A673 (cell line): ENCODE data around the gene KIAA0753. TPM values are rescaled to one million over a fixed set of nuclear protein-coding genes. Genes with fewer than 3 reads are reported as not detected.

ENCODE experiments used
- BruUV-seq: library from RNA; stranded (reverse); fragments of 400-500 nt; replicated peaks from 2 replicates; lab custom pipeline; 2021; lab: Mats Ljungman, UMichigan
- CTCF ChIA-PET: fragments of 300-600 bp; sonication (Branson Sonifier 250); formaldehyde crosslinking; loops from one replicate; lab custom pipeline; 2022; ENCODE audit warnings: antibody characterized with exemption; lab: Charles Lee
- POLR2A ChIA-PET: fragments of 300-600 bp; sonication (Branson Sonifier 250); formaldehyde crosslinking; loops from one replicate; lab custom pipeline; 2022; ENCODE audit warnings: antibody characterized with exemption; ENCODE audit not compliant: low non-redundant PET; lab: Charles Lee
- DNase-seq: peaks from one replicate; pipeline ENCODE4 v3.0.0-alpha.2; 2015; ENCODE audit warnings: low spot score
- H3K27ac ChIP-seq: fragments of 200-600 bp; sonication (generic); 2 replicates; pipeline ENCODE4 v1.5.1; 2016; ENCODE audit warnings: mixed run types, low read depth, mild to moderate bottlenecking, mixed read lengths, antibody characterized with exemption, low read length; ENCODE audit not compliant: poor library complexity, severe bottlenecking
- H3K27me3 ChIP-seq: fragments of 200-600 bp; sonication (generic); replicated peaks from 2 replicates; pipeline ENCODE4 v1.6.1; 2017; ENCODE audit warnings: mixed run types, low read depth, mild to moderate bottlenecking, mixed read lengths, antibody characterized with exemption, low read length; ENCODE audit not compliant: insufficient read depth, poor library complexity
- H3K36me3 ChIP-seq: fragments of 200-600 bp; sonication (generic); 2 replicates; pipeline ENCODE4 v1.6.1; 2016; ENCODE audit warnings: mixed run types, mild to moderate bottlenecking, mixed read lengths, antibody characterized with exemption, low read length; ENCODE audit not compliant: insufficient read depth, poor library complexity, severe bottlenecking
- H3K4me1 ChIP-seq: fragments of 200-600 bp; sonication (generic); 2 replicates; pipeline ENCODE4 v1.6.1; 2017; ENCODE audit warnings: mixed run types, mild to moderate bottlenecking, mixed read lengths, antibody characterized with exemption, low read length; ENCODE audit not compliant: insufficient read depth, poor library complexity, severe bottlenecking
- H3K4me3 ChIP-seq: fragments of 200-600 bp; sonication (generic); 2 replicates; pipeline ENCODE4 v1.5.1; 2016; ENCODE audit warnings: low read depth, mixed run types, mild to moderate bottlenecking, mixed read lengths, low read length; ENCODE audit not compliant: poor library complexity, severe bottlenecking
- H3K9me3 ChIP-seq: fragments of 200-600 bp; sonication (generic); 2 replicates; pipeline ENCODE4 v1.6.1; 2016; ENCODE audit warnings: mixed run types, low read depth, mild to moderate bottlenecking, mixed read lengths, antibody characterized with exemption, low read length; ENCODE audit not compliant: poor library complexity, severe bottlenecking
- CTCF ChIP-seq: fragments of 300-800, 200-600 bp; sonication (generic); conservative IDR thresholded peaks from 2 replicates; pipeline ENCODE4 v1.5.1; 2017; ENCODE audit warnings: low read depth, mild to moderate bottlenecking, antibody characterized with exemption, low read length, moderate library complexity, mixed read lengths
- EZH2 ChIP-seq: fragments of 200-600 bp; sonication (generic); IDR thresholded peaks from 2 replicates; pipeline ENCODE4 v1.6.1; 2017; ENCODE audit warnings: borderline replicate concordance, low read depth, mild to moderate bottlenecking, mixed read lengths, antibody characterized with exemption, low read length; ENCODE audit not compliant: poor library complexity, severe bottlenecking
- intact Hi-C: fragments of 100-400 bp; cut with micrococcal nuclease; formaldehyde crosslinking; loops from one replicate; pipeline ENCODE4 v1.10.0; 2022; ENCODE audit not compliant: unreplicated experiment
- total RNA-seq: library from RNA; stranded (reverse); gene quantifications from 2 replicates; pipeline ENCODE4 v1.2.3, GENCODE V29; 2021

KIAA0753 gene
- total RNA-seq, 1 experiment from 2014 or later = 41.2 TPM

- ChIA-PET CTCF (no interaction called here), POLR2A (no interaction called here)
- Histone ChIP-seq H3K4me1 (peaks cover 23% of the 10 kb centered on the region), H3K4me3 (no peak overlapping the region), H3K27ac (no peak overlapping the region), H3K36me3 (no peaks in the 10 kb centered on the region), H3K9me3 (no peaks in the 10 kb centered on the region), H3K27me3 (no peaks in the 10 kb centered on the region)
- DNase-seq = no peak
- no TSS peak for BruUV-seq
- TF ChIP-seq CTCF (no peak), EZH2 (no peak)
- intact Hi-C loops = no loop called here
Observed at GRCh38 chr17:6569370-6570285, 70.9 kb downstream of the KIAA0753 start.

- intact Hi-C loops = no loop called here
- CTCF ChIA-PET = no interaction called here
- peaks cover 23% of the 10 kb centered on the region for H3K4me1 ChIP-seq
- POLR2A ChIA-PET = no interaction called here
- H3K9me3 ChIP-seq = no peaks in the 10 kb centered on the region
- DNase-seq = no peak
- no peak overlapping the region for H3K4me3 ChIP-seq
- no peaks in the 10 kb centered on the region for H3K27me3 ChIP-seq
- TF ChIP-seq EZH2 (no peak), CTCF (no peak)
- H3K27ac ChIP-seq = no peak overlapping the region
- H3K36me3 ChIP-seq = no peaks in the 10 kb centered on the region
- BruUV-seq = no TSS peak
Observed at GRCh38 chr17:6568184-6568758, 72.2 kb downstream of the KIAA0753 start.

- H3K36me3 ChIP-seq = no peaks in the 10 kb centered on the region
- TF ChIP-seq CTCF (no peak), EZH2 (no peak)
- peaks cover 23% of the 10 kb centered on the region for H3K4me1 ChIP-seq
- peak; percentile 43 for DNase-seq
- no TSS peak for BruUV-seq
- ChIA-PET CTCF (no interaction called here), POLR2A (no interaction called here)
- no peak overlapping the region for H3K4me3 ChIP-seq
- no peak overlapping the region for H3K27ac ChIP-seq
- intact Hi-C loops = no loop called here
- no peaks in the 10 kb centered on the region for H3K27me3 ChIP-seq
- H3K9me3 ChIP-seq = no peaks in the 10 kb centered on the region
Observed at GRCh38 chr17:6567528-6568183, 72.9 kb downstream of the KIAA0753 start.
